GM18507 (cell line): ENCODE data around the gene SYT17.

Source experiments
- DNase-seq: peaks from one replicate; pipeline ENCODE4 v3.0.0; 2011; ENCODE audit warnings: low read depth; ENCODE audit not compliant: insufficient read length; ENCODE audit errors: extremely low spot score
- FAIRE-seq: peaks from 2 replicates; lab custom pipeline; 2011; peaks lifted over from hg19 to GRCh38; lab: Jason Lieb, UNC

The SYT17 gene

GRCh38 chr16:19167710-19168370, at the start of gene SYT17:
Gene SYT17 (plus strand): TSS chr16:19168240. CDS start chr16:19168647, 407 bp downstream.
- peak; percentile 65 for DNase-seq
- no peak for FAIRE-seq

- FAIRE-seq, result no peak
- DNase-seq, result no peak
Observed at GRCh38 chr16:19118938-19119431, 49.1 kb upstream of the SYT17 start.

- FAIRE-seq, result no peak
- DNase-seq, result no peak
Observed at GRCh38 chr16:19119564-19119963, 48.5 kb upstream of the SYT17 start.

GRCh38 chr16:19123535-19124178, 44.4 kb upstream of the SYT17 start:
- DNase-seq, result no peak

GRCh38 chr16:19126300-19126699, 41.7 kb upstream of the SYT17 start:
- DNase-seq (no peak), FAIRE-seq (no peak)

More at GRCh38 chr16:19123535-19124178, 44.4 kb upstream of the SYT17 start:
- FAIRE-seq, result no peak

GRCh38 chr16:19127205-19127604, 40.8 kb upstream of the SYT17 start:
- FAIRE-seq (peak; percentile 47), DNase-seq (no peak)

- FAIRE-seq (peak; percentile 29), DNase-seq (no peak)
Observed at GRCh38 chr16:19127674-19128131, 40.3 kb upstream of the SYT17 start.

GRCh38 chr16:19128454-19129200, 39.4 kb upstream of the SYT17 start:
- no peak for FAIRE-seq

GRCh38 chr16:19130385-19130784, 37.7 kb upstream of the SYT17 start:
- DNase-seq (no peak), FAIRE-seq (no peak)

More at GRCh38 chr16:19128454-19129200, 39.4 kb upstream of the SYT17 start:
- no peak for DNase-seq

- no peak for FAIRE-seq
- no peak for DNase-seq
Observed at GRCh38 chr16:19130852-19131824, 36.9 kb upstream of the SYT17 start.

GRCh38 chr16:19131825-19132218, 36.2 kb upstream of the SYT17 start:
- DNase-seq (no peak), FAIRE-seq (no peak)

GRCh38 chr16:19132255-19132654, 35.8 kb upstream of the SYT17 start:
- DNase-seq, result no peak
- FAIRE-seq, result peak; percentile 45

- peak; percentile 15 for FAIRE-seq
- no peak for DNase-seq
Observed at GRCh38 chr16:19132898-19133297, 35.1 kb upstream of the SYT17 start.

- FAIRE-seq (no peak), DNase-seq (no peak)
Observed at GRCh38 chr16:19133600-19133999, 34.4 kb upstream of the SYT17 start.

- DNase-seq (no peak), FAIRE-seq (no peak)
Observed at GRCh38 chr16:19135201-19135842, 32.7 kb upstream of the SYT17 start.

GRCh38 chr16:19135896-19136438, 32.1 kb upstream of the SYT17 start:
- DNase-seq (no peak), FAIRE-seq (no peak)

- FAIRE-seq (no peak), DNase-seq (no peak)
Observed at GRCh38 chr16:19136549-19137196, 31.4 kb upstream of the SYT17 start.
